DMS153 (cell line): ENCODE data around the gene GNA12.
A peak's percentile ranks its signal among the peaks of the same experiment; 100 is the strongest.

Experiments
- DNase-seq: peaks from one replicate; lab custom pipeline; 2025; lab: John Stamatoyannopoulos, UW

GNA12 gene

GRCh38 chr7:2777898-2778535 is 66.1 kb downstream of the GNA12 start:
- no peak for DNase-seq

- no peak for DNase-seq
These were observed 67.7 kb downstream of the GNA12 start for GRCh38 chr7:2776401-2776800.

GRCh38 chr7:2775785-2776184 is 68.3 kb downstream of the GNA12 start:
- DNase-seq: no peak

- no peak for DNase-seq
These were observed 68.7 kb downstream of the GNA12 start for GRCh38 chr7:2775376-2775775.

- DNase-seq: no peak
These were observed 69.2 kb downstream of the GNA12 start for GRCh38 chr7:2774935-2775334.

GRCh38 chr7:2774280-2774679 is 69.8 kb downstream of the GNA12 start:
- DNase-seq: no peak

- no peak for DNase-seq
These were observed 70.5 kb downstream of the GNA12 start for GRCh38 chr7:2773608-2774007.

- no peak for DNase-seq
These were observed 72.8 kb downstream of the GNA12 start for GRCh38 chr7:2771274-2771731.

GRCh38 chr7:2764621-2765020 is 79.5 kb downstream of the GNA12 start:
- DNase-seq: no peak

GRCh38 chr7:2763597-2763996 is 80.5 kb downstream of the GNA12 start:
- DNase-seq: no peak

- no peak for DNase-seq
These were observed 82.2 kb downstream of the GNA12 start for GRCh38 chr7:2761801-2762497.

- no peak for DNase-seq
These were observed 82.9 kb downstream of the GNA12 start for GRCh38 chr7:2761131-2761624.

- DNase-seq: peak; percentile 85
These were observed 83.8 kb downstream of the GNA12 start for GRCh38 chr7:2760098-2760889.

- peak; percentile 85 for DNase-seq
These were observed 84.4 kb downstream of the GNA12 start for GRCh38 chr7:2759736-2760097.

GRCh38 chr7:2758673-2759616 is 85.2 kb downstream of the GNA12 start:
- no peak for DNase-seq

- peak; percentile 93 for DNase-seq
These were observed 86.0 kb downstream of the GNA12 start for GRCh38 chr7:2757904-2758672.

GRCh38 chr7:2757361-2757903 is 86.7 kb downstream of the GNA12 start:
- peak; percentile 67 for DNase-seq

- no peak for DNase-seq
These were observed 88.6 kb downstream of the GNA12 start for GRCh38 chr7:2755531-2755930.

GRCh38 chr7:2754912-2755311 is 89.2 kb downstream of the GNA12 start:
- no peak for DNase-seq

- no peak for DNase-seq
These were observed 90.0 kb downstream of the GNA12 start for GRCh38 chr7:2754086-2754485.

GRCh38 chr7:2753148-2753547 is 91.0 kb downstream of the GNA12 start:
- DNase-seq: no peak
